Measurements from ENCODE around the gene NUCB1. TPM values are rescaled to one million over a fixed set of nuclear protein-coding genes. Genes with fewer than 3 reads are reported as not detected.

NUCB1 gene
- total and polyA plus RNA-seq, 4 donors, result 186 to 775 (median 238) TPM

DNA sequence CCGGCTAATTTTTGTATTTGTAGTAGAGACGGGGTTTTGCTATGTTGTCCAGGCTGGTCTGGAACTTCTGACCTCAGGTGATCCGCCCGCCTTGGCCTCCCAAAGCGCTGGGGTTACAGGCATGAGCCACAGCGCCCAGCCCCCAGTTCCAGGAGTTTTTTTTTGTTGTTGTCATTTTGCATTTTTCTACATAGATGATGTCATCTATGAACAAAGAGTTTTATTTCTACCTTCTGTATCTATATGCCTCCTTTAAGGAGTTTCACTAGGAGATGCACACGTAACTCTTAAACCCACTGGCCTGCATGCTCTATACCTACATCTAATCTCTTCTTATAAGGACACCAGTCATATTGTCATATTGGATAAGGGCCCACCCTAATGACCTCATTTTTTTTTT, 38.1 kb downstream of the NUCB1 start:
- no peak overlapping the region for H3K9ac ChIP-seq (ENCODE audit: low read depth in 1 of 2, low read length in 2 of 2)
- H3K27ac ChIP-seq (ENCODE audit: low read depth in 1 of 2, low read length in 2 of 2), result no peak overlapping the region
- H3K9me3 ChIP-seq (ENCODE audit: control insufficient read depth in 4 of 4, low read length in 3 of 4), result no peaks in the 10 kb centered on the region
- peaks cover 0 to 7% (median 2%) of the 10 kb centered on the region in 4 donors for H3K4me1 ChIP-seq (ENCODE audit: control insufficient read depth in 4 of 4, insufficient read depth in 4 of 4, low read length in 3 of 4)
- peaks cover 0 to 5% (median 0%) of the 10 kb centered on the region in 4 donors for H3K27me3 ChIP-seq (ENCODE audit: control insufficient read depth in 4 of 4, insufficient read depth in 4 of 4, low read length in 3 of 4)
- TF ChIP-seq ZBTB33 (IDR thresholded peaks at IDR 0.05), result no peak
- TF ChIP-seq RXRA (IDR thresholded peaks at IDR 0.05), result no peak
- no peak for TF ChIP-seq HNF4G (IDR thresholded peaks at IDR 0.05)
- TF ChIP-seq, protein P1, sequence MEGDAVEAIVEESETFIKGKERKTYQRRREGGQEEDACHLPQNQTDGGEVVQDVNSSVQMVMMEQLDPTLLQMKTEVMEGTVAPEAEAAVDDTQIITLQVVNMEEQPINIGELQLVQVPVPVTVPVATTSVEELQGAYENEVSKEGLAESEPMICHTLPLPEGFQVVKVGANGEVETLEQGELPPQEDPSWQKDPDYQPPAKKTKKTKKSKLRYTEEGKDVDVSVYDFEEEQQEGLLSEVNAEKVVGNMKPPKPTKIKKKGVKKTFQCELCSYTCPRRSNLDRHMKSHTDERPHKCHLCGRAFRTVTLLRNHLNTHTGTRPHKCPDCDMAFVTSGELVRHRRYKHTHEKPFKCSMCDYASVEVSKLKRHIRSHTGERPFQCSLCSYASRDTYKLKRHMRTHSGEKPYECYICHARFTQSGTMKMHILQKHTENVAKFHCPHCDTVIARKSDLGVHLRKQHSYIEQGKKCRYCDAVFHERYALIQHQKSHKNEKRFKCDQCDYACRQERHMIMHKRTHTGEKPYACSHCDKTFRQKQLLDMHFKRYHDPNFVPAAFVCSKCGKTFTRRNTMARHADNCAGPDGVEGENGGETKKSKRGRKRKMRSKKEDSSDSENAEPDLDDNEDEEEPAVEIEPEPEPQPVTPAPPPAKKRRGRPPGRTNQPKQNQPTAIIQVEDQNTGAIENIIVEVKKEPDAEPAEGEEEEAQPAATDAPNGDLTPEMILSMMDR (IDR thresholded peaks at IDR 0.05; ENCODE audit: low read depth, low read length, missing input control), result no peak
- TF ChIP-seq RAD21 (IDR thresholded peaks at IDR 0.05), result no peak
- no peak for DNase-seq (ENCODE audit: low spot score)
- 91% methylated on average over 7 of the region's 7 CpGs for WGBS
- no peaks in the 10 kb centered on the region for H3K36me3 ChIP-seq (ENCODE audit: control insufficient read depth in 4 of 4, insufficient read depth in 3 of 4, low read depth in 1 of 4, low read length in 3 of 4)
- H3K4me3 ChIP-seq (ENCODE audit: low read depth in 1 of 3, low read length in 3 of 3), result no peak overlapping the region

- H3K4me3 ChIP-seq (ENCODE audit: low read depth in 1 of 3, low read length in 3 of 3), result no peak overlapping the region
- H3K9me3 ChIP-seq (ENCODE audit: control insufficient read depth in 4 of 4, low read length in 3 of 4), result no peaks in the 10 kb centered on the region
- no peak for DNase-seq (ENCODE audit: low spot score)
- no peak overlapping the region for H3K27ac ChIP-seq (ENCODE audit: low read depth in 1 of 2, low read length in 2 of 2)
- no peaks in the 10 kb centered on the region for H3K36me3 ChIP-seq (ENCODE audit: control insufficient read depth in 4 of 4, insufficient read depth in 3 of 4, low read depth in 1 of 4, low read length in 3 of 4)
- no peak overlapping the region for H3K9ac ChIP-seq (ENCODE audit: low read depth in 1 of 2, low read length in 2 of 2)
- TF ChIP-seq ATF3 (IDR thresholded peaks at IDR 0.05) (no peak), JUND (IDR thresholded peaks at IDR 0.05) (no peak), RAD21 (IDR thresholded peaks at IDR 0.05) (no peak), YY1 (IDR thresholded peaks at IDR 0.05) (no peak), FOXA1 (IDR thresholded peaks at IDR 0.05) (no peak), SP1 (IDR thresholded peaks at IDR 0.05) (no peak), GABPA (IDR thresholded peaks at IDR 0.05 in 1 of 2, conservative IDR thresholded peaks at IDR 0.05 in 1 of 2) (no peak), EGR1 (IDR thresholded peaks at IDR 0.05; ENCODE audit: low read depth in 2 of 2) (no peak), HNF4A (conservative IDR thresholded peaks at IDR 0.05) (no peak), ZBTB33 (IDR thresholded peaks at IDR 0.05) (no peak), NR2F2 (IDR thresholded peaks at IDR 0.05) (no peak), TAF1 (conservative IDR thresholded peaks at IDR 0.05) (no peak), HNF4G (IDR thresholded peaks at IDR 0.05) (no peak), RXRA (IDR thresholded peaks at IDR 0.05) (no peak)
- TF ChIP-seq, protein P2, sequence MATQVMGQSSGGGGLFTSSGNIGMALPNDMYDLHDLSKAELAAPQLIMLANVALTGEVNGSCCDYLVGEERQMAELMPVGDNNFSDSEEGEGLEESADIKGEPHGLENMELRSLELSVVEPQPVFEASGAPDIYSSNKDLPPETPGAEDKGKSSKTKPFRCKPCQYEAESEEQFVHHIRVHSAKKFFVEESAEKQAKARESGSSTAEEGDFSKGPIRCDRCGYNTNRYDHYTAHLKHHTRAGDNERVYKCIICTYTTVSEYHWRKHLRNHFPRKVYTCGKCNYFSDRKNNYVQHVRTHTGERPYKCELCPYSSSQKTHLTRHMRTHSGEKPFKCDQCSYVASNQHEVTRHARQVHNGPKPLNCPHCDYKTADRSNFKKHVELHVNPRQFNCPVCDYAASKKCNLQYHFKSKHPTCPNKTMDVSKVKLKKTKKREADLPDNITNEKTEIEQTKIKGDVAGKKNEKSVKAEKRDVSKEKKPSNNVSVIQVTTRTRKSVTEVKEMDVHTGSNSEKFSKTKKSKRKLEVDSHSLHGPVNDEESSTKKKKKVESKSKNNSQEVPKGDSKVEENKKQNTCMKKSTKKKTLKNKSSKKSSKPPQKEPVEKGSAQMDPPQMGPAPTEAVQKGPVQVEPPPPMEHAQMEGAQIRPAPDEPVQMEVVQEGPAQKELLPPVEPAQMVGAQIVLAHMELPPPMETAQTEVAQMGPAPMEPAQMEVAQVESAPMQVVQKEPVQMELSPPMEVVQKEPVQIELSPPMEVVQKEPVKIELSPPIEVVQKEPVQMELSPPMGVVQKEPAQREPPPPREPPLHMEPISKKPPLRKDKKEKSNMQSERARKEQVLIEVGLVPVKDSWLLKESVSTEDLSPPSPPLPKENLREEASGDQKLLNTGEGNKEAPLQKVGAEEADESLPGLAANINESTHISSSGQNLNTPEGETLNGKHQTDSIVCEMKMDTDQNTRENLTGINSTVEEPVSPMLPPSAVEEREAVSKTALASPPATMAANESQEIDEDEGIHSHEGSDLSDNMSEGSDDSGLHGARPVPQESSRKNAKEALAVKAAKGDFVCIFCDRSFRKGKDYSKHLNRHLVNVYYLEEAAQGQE (IDR thresholded peaks at IDR 0.05), result no peak
- TF ChIP-seq, protein P3, sequence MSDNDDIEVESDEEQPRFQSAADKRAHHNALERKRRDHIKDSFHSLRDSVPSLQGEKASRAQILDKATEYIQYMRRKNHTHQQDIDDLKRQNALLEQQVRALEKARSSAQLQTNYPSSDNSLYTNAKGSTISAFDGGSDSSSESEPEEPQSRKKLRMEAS (IDR thresholded peaks at IDR 0.05), result no peak
- TF ChIP-seq, protein P1 (IDR thresholded peaks at IDR 0.05; ENCODE audit: low read depth, low read length, missing input control), result no peak
- peaks cover 0 to 3% (median 0%) of the 10 kb centered on the region in 4 donors for H3K4me1 ChIP-seq (ENCODE audit: control insufficient read depth in 4 of 4, insufficient read depth in 4 of 4, low read length in 3 of 4)
- WGBS, result 97% methylated on average over 5 of the region's 5 CpGs
- H3K27me3 ChIP-seq (ENCODE audit: control insufficient read depth in 4 of 4, insufficient read depth in 4 of 4, low read length in 3 of 4), result no peaks in the 10 kb centered on the region
Measured at GRCh38 chr19:48940902-48941301, 40.8 kb downstream of the NUCB1 start.
